GM18868 (cell line): ENCODE data around the gene NAP1L1.

ENCODE experiments used
- ATAC-seq: cut with Tn5 transposase; IDR thresholded peaks from one replicate; pipeline ENCODE4 v1.9.1; 2021; ENCODE audit warnings: mild to moderate bottlenecking, moderate library complexity; ENCODE audit not compliant: unreplicated experiment

The NAP1L1 gene

DNA sequence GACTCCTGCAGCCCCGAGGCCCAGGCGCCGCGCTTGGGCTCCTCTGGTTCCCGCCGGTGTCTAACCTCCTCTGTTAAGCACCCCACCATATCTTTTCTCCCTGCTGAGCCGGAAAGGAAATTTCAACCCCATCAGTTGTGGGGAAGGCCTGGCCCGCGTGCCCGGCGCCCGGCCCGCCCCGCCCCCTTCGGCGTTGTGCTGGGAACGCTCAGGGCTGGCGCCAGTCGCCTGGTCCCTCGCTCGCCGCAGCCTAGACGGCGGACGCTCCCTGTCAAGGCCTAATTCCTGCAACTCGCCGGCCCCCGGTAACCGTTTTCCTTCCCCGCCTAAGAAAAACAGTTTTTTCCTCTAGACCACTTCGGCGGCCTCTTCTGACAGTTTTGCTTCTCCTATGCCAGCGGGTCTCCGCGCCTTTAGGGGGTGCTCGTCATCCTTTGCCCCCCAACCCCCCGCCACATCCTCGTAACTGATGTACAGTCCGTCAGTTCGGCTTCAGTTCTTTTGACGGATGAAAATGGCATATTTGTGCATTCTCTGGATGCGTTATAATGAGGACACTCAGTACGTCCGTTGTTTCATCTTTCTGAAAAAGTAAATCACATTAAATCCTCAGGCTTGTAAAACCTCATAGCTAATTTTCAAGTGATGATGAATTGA is 506 bp upstream of the NAP1L1 start:
- peak; percentile 49 for ATAC-seq

DNA sequence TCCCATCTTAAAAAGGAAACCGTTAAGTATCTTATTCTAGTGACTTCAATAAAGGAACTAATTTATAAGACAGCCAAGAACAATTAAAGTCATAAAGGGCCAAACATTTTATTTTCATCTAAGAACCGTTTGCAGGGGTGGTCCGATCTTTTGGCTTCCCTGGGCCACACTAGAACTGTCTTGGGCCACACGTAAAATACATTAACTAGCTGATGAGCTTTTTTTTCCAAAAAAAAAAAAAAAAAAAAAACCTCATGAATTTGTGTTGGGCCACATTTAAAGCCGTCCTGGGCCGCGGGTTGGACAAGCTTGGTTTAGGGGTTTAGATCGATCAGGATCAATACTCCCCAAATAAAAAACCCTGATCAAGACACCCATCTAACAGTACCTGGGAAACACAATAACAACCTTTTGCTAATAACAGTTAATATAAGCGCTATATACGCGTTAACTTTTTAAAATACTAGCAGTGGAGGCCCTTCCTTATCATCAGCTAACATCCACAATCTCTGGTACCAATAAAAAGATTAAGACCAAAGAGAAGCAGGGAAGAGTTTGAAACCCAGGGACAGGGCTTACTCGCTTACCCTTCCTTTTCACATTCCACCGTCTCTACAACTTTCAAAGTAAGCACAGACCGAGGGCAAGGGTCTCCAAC is 1.1 kb downstream of the NAP1L1 start:
- no peak for ATAC-seq

DNA sequence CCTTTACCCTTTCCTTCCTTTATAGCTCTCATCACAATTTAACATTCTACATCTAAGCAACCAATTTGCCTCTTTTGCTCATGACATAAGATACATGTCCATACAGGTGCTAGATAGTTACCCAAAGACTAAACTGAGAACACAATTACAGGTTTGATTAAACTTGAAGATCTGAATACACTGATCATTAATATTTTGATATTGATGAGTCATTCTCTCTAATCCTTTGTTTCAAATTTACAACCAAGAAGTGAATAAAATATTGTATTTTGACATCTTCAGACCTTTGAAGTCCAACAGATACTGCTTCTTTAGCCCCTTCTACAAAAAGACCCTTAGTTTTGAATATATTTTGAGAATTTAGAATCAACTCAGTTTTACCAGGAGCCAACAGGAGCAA is 2.6 kb downstream of the NAP1L1 start:
- no peak for ATAC-seq

DNA sequence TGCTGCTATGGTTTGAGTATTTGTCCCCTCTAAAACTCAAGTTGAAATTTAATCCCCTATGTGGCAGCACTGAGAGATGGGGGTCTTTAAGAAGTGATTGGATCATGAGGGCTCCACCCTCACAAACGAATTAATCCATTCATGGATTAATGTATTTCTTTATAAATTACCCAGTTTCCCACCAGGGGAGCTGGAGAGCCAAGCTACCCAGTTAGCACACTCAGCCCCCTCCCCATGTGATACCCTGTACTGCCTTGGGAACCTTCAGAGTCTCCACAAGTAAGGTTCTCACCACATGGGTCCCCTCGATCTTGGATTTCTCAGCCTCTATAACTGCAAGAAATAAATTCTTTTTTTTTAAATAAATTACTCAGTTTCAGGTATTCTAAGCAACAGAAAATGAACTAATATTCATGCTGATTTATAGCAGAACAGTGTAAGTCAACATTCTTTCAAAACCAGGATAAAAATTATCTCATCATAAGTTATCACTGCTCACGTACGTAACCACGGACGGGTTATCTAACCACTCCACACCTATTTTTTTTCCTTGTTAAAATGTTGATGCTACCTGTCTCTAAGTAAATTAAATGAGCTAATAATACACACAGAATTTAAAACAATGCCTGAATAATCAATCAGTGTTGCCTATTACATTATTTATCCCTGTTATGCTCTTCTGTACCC is 3.6 kb downstream of the NAP1L1 start:
- no peak for ATAC-seq

DNA sequence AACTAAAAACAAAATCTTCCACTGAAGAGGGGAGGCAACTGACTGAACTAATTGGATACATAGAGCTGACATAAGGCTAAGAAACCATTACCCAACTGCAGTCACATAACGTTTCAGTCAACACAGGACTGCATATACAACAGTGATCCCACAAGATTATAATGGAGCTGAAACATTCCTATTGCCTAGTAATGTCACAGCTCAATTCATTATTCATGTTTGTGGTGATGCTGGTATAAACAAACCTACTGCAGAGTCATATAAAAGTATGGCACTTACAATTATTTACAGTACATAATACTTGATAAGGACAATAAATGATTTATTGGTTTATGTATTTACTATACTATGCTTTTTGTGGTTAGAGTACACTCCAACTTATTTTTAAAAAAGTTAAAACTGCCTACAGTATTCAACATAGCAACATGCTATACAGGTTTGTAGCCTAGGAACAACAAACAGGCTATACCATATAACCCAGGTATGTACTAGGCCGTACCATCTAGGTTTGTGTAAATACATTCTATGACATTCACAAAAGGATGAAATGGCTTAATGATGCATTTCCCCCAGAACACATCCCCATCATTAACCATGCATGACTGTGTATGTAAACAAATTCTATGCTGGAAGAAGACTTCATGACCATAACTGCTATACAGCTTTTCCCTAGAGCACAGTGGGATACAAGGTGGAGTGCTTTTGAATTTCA is 4.3 kb downstream of the NAP1L1 start:
- ATAC-seq, result no peak

DNA sequence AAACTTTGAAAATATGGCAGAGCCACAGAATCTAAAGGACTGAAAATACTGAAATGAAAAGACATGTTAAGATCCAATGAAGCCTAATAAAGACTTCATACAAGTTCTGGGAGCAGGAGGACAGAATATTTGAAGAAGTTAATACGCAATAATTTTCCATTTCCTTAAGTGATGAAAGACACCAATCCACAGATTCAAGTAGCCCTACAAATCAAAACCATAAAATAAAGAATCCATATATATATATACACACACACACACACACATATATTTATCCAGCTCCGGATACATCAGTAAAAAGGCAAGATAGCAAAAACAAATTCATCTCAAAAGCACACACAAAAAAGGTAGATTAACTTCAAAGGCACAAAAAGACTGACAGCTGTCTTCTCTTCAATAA is 5.7 kb downstream of the NAP1L1 start:
- no peak for ATAC-seq

DNA sequence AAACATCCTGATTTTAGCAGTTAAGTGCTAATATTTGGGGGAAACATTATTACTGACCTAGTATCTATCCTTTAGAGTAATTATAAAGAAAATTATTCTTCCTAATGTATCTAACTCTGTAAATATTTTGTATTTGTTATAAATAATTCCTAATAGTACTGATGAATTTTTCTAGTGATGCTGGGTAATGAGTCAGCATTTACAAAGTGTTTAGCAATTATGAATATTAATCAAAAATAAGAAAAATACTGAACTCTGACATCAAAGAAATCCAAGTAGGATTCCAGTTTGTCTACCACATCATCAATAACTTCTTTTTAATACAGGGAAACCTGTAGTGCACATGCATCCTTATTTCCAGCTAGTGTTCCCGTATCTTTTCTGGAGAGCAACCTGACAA is 9.0 kb downstream of the NAP1L1 start:
- ATAC-seq, result no peak

DNA sequence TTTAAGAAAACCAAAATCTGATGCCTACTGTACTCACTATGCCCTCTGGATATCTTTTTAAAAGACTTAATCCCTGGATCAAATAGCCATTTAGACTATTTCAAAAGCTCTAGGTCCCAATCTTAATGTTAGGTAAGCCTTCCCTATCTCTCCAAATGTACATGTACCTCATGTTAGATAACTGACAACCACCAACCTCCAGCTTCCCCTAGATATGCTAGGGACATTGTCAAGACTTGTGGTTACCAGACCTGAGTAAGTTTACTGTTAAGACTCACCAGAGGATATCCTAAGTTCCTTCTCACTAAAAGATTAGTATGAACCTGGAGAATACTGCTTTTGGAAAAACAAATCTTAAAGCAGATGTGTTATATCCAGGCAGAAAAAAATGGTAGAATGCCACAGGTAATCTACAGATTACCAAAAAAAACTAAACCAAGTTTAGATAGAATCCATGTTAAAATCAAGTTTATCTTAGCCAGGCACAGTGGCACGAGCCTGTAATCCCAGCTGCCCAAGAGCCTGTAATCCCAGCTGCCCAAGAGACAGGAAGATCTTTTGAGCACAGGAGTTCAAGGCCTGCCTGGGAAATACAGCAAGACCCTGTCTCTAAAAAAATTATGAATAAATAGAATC is 9.7 kb downstream of the NAP1L1 start:
- peak; percentile 59 for ATAC-seq

DNA sequence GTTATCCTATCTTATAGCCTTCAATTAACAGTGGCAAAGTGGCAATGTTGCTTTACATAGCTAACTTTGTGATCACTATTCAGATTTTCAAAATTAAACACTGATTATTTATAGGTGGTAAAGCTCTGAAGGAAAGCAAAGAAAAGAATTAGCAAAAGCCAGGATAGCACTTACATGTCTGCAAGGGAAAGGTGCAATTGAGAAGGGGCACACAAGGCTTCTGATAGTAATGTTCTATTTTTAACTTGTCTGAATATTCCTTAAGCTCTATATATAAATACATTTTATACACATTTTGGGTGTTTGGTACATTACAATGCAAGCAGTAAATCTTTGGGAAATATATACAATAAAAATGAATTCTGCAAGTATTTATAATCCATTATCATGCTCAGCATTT is 10.9 kb downstream of the NAP1L1 start:
- no peak for ATAC-seq

DNA sequence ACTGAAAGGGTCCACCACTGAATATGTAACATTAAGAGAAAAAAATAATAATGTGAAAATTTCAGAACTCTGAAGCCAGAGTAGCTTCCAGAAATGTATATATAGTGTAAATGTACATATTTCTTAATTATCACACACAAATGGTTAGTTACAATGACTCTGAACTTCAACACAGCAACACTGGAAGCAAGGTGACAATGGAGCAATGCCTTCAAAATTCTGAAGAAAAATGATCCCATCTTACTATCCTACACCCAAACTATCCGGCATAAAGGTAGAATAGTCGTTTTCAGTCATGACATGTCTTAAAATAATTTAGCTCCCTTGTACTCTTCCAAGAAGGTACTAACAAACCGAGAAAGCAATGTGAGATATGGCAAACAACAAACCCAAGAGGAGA is 11.9 kb downstream of the NAP1L1 start:
- ATAC-seq, result no peak

DNA sequence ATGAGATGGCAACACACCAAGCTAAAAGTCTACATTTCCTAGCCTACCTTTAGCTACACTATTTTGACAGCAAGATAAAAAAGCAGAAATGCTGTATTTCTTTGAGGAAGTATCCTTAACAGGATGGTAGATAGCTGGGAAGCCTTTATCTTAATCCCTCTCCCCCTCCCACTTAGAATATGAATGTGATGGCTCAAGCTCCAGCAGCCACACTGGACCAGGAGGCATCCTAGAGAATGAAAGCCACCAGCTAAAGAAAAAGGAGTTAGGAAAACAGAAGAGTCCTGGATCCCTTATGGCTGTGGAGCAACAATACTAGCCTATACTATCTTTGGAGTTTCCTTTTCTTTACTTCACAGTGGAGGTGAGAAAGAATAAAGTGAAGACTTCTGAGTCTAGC is 15.1 kb downstream of the NAP1L1 start:
- ATAC-seq, result no peak

DNA sequence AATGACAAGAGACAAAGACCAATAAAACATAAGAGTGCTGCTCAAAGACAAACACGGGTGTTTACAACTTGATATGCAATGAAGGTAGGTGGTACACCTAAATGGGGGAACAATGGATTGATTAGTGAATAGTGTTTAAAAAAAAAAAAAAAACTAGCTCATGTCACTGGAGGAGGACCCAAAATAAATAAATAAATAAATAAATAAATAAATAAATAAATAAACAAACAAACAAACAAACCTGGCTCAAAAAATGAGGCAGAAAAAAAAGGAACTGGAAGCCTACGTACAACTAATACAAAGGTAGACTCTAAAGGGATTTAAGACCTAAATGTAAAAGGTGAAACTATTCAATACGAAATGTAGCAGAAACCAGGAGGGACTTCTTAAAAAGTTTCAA is 18.6 kb downstream of the NAP1L1 start:
- no peak for ATAC-seq

DNA sequence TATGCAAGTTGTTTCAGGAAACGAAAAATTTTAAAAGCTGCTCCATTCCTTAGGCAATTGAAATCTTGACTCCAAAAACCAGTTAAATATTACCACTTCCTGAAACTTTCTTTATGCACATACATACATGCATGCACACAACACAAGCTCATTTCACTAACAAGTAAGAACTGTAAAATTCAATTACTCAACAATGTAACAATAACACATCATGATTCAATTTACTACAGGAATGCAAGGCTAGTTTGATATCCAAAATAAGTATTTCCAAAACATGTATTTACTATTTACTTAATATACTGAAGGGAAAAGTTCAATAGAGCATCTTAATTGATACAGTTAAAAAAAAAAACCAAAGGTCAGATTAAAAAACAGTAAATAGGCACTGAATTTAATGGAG is 19.6 kb downstream of the NAP1L1 start:
- no peak for ATAC-seq

DNA sequence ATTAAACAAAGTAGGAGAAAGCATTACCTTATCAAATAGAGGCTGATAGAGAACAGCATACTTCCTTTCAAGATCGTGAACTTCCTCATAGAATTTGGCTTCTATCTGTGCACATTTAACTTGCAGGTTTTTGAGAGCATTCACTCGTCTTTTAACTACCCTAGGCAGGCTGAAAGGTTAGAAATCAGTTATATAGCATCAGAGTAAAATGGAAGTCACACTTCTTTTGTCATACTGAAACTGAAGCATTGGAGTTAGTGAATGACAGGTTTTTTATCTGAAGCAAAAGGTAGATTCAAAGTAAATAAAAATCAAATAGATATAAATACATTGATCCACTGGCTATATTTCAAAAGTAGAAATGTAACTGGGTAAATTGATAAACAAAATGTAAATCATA is 24.4 kb downstream of the NAP1L1 start:
- no peak for ATAC-seq

DNA sequence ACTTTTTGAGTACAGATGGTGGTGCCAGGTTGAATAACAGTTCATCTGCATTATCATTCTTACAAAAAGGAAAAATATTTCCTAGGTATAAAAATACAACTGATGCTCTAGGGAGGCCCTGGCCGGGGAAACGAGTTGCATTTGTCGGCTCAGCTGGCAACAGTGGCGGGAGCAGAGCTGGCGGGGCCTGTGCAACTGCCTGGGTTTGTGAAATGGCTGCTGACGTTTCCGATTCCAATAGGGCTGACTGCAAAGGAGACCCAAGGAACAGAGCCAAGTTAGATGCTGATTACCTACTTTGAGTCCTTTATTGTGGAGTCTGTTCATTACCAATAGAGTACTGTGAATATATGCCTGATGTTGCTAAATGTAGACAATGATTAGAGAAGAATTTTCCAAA is 27.2 kb downstream of the NAP1L1 start:
- no peak for ATAC-seq

DNA sequence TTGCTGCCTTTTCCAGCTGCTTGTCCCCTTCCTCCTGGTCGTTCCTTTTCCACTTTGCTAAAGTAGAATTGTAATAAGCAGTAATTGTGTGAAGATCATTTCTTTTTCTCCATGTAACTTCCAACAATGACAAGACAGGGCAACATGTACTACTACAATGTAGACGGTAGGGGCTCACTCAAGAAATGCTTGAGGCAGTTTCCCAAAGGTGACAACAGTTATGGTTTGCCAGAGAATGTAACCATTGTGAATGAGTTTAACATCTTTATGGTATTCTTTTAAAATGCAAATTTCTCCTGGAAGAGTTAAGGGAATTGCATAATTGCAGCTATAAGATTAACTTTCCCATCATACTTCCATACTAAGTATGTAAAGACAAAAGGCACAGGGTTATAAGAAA is 29.1 kb downstream of the NAP1L1 start:
- no peak for ATAC-seq

DNA sequence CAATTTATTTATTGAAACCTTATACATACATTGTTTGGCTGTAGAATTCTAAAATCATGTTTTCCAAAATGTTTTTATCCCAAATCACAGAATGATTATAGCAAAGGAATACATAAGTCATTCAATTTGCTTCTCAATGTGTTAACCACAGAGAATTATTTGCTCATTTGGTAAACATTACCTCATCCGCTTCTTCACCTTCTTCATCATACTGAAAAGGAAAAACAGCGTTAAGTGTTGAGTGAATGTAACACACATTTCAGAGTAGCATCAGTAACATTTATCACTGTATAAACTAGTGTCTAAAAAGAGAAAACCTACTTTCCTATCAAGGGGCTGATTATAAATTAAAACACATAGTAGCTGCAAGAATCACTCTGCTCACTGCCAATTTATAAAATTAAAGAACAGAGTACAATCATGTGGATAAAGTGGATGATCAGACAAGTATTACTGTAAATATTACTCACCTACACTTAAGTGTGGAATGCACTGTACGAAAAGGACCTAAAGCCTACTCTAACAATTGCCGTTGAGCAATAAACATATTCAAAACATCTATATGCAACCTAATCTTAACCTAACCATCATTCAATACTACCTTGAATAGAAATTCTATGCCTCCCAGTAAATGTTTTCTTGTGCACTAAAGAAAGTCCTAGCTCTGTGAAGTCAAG is 34.8 kb downstream of the NAP1L1 start:
- no peak for ATAC-seq

DNA sequence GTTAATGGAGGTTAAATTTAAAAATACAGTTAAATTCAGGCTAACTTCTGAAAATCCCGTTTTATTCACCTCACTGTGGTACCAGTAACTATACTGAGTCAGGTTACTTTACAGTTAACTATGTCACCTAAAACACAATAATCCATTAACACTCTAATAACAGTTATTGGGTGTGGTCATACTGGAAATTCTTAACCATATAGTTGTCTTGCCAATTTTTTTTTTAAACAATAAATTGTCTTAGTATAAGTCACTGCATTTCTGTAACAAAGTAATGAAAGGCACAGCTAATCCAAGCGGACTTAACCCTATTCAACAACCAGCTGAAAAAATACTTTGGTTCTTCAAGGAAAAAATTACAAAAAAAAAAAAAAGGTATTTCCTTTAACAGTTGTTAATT is 36.7 kb downstream of the NAP1L1 start:
- ATAC-seq, result no peak

DNA sequence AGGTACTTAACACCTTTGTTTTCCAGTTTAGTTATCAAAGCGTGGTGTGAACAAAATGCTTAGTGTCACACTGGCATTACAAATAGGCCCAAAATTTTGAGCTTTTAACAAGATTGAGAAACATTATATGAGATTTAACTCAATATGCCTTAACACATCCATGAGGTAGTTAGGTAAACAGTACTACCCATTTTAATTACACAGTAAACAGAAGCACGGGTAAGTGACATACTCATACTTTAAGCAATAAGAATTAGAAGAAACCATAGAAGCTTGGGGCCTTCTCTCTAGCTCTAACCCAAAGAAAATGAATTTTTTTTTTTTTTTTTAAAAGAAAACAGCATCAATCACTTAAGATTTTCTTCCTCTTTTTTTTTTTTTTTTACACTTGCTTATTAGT is 37.4 kb downstream of the NAP1L1 start:
- ATAC-seq, result no peak

DNA sequence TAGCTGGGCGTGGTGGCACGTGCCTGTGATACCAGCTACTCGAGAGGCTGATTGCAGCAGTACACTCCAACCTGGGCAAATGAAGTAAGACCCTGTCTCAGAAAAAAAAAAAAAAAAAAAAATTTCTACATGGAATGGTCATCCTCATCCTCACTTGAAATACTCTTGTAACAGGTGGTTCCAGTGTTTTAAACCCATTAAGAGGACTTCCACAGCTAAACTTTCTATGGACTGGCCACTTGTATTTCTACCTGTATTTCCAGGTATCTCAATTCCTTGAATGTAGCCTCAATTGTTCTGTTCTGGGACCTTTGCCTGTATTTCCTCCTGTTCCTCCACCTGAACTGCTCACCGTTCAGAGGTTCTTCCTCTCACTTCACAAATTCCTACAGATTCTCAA is 41.1 kb downstream of the NAP1L1 start:
- no peak for ATAC-seq

DNA sequence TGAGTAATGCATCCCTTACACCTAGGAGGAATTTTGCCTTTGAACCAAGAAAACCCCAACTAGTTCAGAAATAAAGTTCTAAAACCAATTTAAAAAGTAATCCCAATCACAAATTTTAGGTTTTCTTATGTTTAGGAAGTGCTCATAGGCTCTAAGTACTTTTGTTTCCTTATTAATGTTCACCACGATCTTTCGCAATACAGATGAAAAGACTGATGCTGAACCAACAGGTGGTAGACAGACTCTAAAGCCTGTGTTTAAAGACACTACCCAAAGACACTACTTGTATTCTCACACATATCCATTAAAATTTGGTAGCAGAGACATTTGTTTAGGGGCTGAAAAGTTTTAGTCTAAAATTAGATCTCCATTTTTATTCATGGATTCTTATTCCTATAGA is 42.3 kb downstream of the NAP1L1 start:
- no peak for ATAC-seq
